ENCODE measurements around the gene URB2.
"Not testable (repeated sequence)": the region's sequence is repeated elsewhere in the genome, so short reads cannot be mapped to it uniquely, and the experiment has no call there.

URB2 gene

DNA sequence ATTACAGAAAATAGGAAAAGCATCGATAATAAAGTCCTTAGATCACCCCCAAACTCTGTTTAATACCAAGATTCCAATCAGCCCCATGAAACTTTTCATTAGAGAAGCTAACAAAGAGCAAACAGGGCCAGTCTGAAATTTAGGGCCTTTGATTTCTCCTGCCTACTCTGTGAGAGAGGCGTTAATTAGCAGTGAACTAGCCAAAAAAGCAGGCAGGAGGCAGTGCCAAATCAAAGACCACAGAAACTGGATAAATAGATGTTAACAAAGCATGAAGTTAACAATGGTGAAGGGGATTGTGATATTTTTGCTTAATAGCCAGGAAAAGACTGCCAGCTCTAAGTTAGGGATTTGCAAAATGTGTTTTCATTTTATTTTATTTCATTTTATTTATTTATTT, 11.3 kb upstream of the URB2 start:
- TF ChIP-seq ZNF384 (IDR thresholded peaks at IDR 0.05): no peak
- TF ChIP-seq L3MBTL2 (conservative IDR thresholded peaks at IDR 0.05): no peak
- TF ChIP-seq TARDBP (IDR thresholded peaks at IDR 0.05): no peak
- no peak for TF ChIP-seq BHLHE40 (IDR thresholded peaks at IDR 0.05; ENCODE audit: borderline replicate concordance)
- no peak for TF ChIP-seq FOXM1 (IDR thresholded peaks at IDR 0.05; ENCODE audit: borderline replicate concordance)
- no peak for TF ChIP-seq NFRKB (IDR thresholded peaks at IDR 0.05)
- TF ChIP-seq CTBP1 (IDR thresholded peaks at IDR 0.05; ENCODE audit: borderline replicate concordance): no peak
- no peak for TF ChIP-seq SP1 (IDR thresholded peaks at IDR 0.05)
- TF ChIP-seq HDGF (IDR thresholded peaks at IDR 0.05; ENCODE audit: borderline replicate concordance): no peak
- TF ChIP-seq PKNOX1 (IDR thresholded peaks at IDR 0.05): no peak
- TF ChIP-seq ELF4 (IDR thresholded peaks at IDR 0.05): no peak
- TF ChIP-seq ARNT (IDR thresholded peaks at IDR 0.05): no peak
- TF ChIP-seq LEF1 (IDR thresholded peaks at IDR 0.05; ENCODE audit: borderline replicate concordance): no peak
- TF ChIP-seq SUZ12 (IDR thresholded peaks at IDR 0.05): no peak
- no peak for TF ChIP-seq FOXA1 (IDR thresholded peaks at IDR 0.05)
- CTCF ChIA-PET: no interaction called here
- POLR2A ChIA-PET: interaction anchor here (1.1 kb wide), 1 partner anchor 63 kb away, joined by 3 read pairs; no protein-coding TSS in a partner anchor
- DNase-seq (ENCODE audit: extremely low spot score): no peak

DNA sequence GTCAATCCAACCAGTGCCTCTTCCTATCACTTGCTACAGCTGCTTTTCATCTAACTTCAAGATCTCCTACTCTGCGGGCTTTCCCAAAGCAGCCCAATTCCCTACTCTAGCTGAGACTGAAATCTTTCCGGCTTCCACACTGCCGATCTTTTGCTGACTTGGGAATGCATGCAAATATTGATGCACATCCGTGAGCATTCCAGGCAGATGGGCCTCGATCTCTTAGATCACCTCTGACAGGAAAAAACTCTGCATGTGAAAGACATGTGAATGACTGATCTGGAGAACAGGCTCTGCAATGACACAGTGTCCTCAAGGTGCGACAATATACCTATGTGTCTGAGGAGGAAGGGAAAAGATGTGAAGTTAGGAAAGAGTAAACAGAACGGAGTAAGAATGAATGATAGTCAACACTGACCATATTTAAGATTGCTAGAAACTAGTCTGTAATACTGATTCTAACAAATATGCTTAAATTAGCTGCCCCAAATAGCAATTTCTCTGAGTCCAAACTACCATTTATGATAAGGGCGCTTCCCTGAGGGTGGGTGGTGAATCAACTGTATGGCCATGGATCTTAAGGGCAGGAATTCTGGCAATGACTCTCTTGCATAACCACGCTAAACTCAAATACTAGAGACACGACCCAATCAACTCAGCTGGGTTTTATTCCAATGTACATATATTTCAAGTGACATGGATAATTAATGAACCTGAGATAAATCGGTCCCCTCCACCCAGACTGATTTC, 8.5 kb upstream of the URB2 start:
- ChIA-PET POLR2A (no interaction called here), CTCF (no interaction called here)
- no peak for TF ChIP-seq NFRKB (IDR thresholded peaks at IDR 0.05)
- no peak for TF ChIP-seq L3MBTL2 (conservative IDR thresholded peaks at IDR 0.05)
- TF ChIP-seq ZNF384 (IDR thresholded peaks at IDR 0.05): no peak
- no peak for TF ChIP-seq SUZ12 (IDR thresholded peaks at IDR 0.05)
- no peak for TF ChIP-seq CTBP1 (IDR thresholded peaks at IDR 0.05; ENCODE audit: borderline replicate concordance)
- no peak for TF ChIP-seq HDGF (IDR thresholded peaks at IDR 0.05; ENCODE audit: borderline replicate concordance)
- TF ChIP-seq ELF4 (IDR thresholded peaks at IDR 0.05): no peak
- no peak for TF ChIP-seq LEF1 (IDR thresholded peaks at IDR 0.05; ENCODE audit: borderline replicate concordance)
- no peak for TF ChIP-seq FOXM1 (IDR thresholded peaks at IDR 0.05; ENCODE audit: borderline replicate concordance)
- no peak for TF ChIP-seq FOXA1 (IDR thresholded peaks at IDR 0.05)
- TF ChIP-seq PKNOX1 (IDR thresholded peaks at IDR 0.05): no peak
- TF ChIP-seq TARDBP (IDR thresholded peaks at IDR 0.05): no peak
- no peak for TF ChIP-seq ARNT (IDR thresholded peaks at IDR 0.05)
- no peak for DNase-seq (ENCODE audit: extremely low spot score)

- POLR2A ChIA-PET: no interaction called here
- CTCF ChIA-PET: interaction anchor here (0.9 kb wide), 1 partner anchor 685 kb away, joined by 3 read pairs; no protein-coding TSS in a partner anchor
- TF ChIP-seq LEF1 (IDR thresholded peaks at IDR 0.05; ENCODE audit: borderline replicate concordance) (no peak), NFRKB (IDR thresholded peaks at IDR 0.05) (no peak), FOXM1 (IDR thresholded peaks at IDR 0.05; ENCODE audit: borderline replicate concordance) (no peak), ARNT (IDR thresholded peaks at IDR 0.05) (no peak), HDGF (IDR thresholded peaks at IDR 0.05; ENCODE audit: borderline replicate concordance) (no peak), BHLHE40 (IDR thresholded peaks at IDR 0.05; ENCODE audit: borderline replicate concordance) (no peak)
- DNase-seq (ENCODE audit: extremely low spot score): no peak
Observed at GRCh38 chr1:229619002-229619401, 7.0 kb upstream of the URB2 start.

- ChIA-PET POLR2A (no interaction called here), CTCF (interaction anchor here (0.9 kb wide), 1 partner anchor 685 kb away, joined by 3 read pairs; no protein-coding TSS in a partner anchor)
- TF ChIP-seq SUZ12 (IDR thresholded peaks at IDR 0.05) (no peak), FOXA1 (IDR thresholded peaks at IDR 0.05) (no peak), BHLHE40 (IDR thresholded peaks at IDR 0.05; ENCODE audit: borderline replicate concordance) (no peak), TARDBP (IDR thresholded peaks at IDR 0.05) (no peak), CTBP1 (IDR thresholded peaks at IDR 0.05; ENCODE audit: borderline replicate concordance) (no peak)
- no peak for DNase-seq (ENCODE audit: extremely low spot score)
Observed at GRCh38 chr1:229619614-229620013, 6.4 kb upstream of the URB2 start.

GRCh38 chr1:229620876-229621275, 5.2 kb upstream of the URB2 start:
- DNase-seq (ENCODE audit: extremely low spot score): no peak
- CTCF ChIA-PET: no interaction called here
- TF ChIP-seq SUZ12 (IDR thresholded peaks at IDR 0.05): no peak
- TF ChIP-seq CTBP1 (IDR thresholded peaks at IDR 0.05; ENCODE audit: borderline replicate concordance): no peak
- TF ChIP-seq LEF1 (IDR thresholded peaks at IDR 0.05; ENCODE audit: borderline replicate concordance): no peak
- TF ChIP-seq TARDBP (IDR thresholded peaks at IDR 0.05): no peak
- no peak for TF ChIP-seq ELF4 (IDR thresholded peaks at IDR 0.05)
- TF ChIP-seq L3MBTL2 (conservative IDR thresholded peaks at IDR 0.05): no peak
- no peak for TF ChIP-seq HDGF (IDR thresholded peaks at IDR 0.05; ENCODE audit: borderline replicate concordance)
- TF ChIP-seq FOXM1 (IDR thresholded peaks at IDR 0.05; ENCODE audit: borderline replicate concordance): no peak
- no peak for TF ChIP-seq ZNF384 (IDR thresholded peaks at IDR 0.05)
- POLR2A ChIA-PET: interaction anchor here (2.4 kb wide), 1 partner anchor 62 kb away, joined by 11 read pairs; the partner anchor contains the start of gene ABCB10

- ChIA-PET CTCF (no interaction called here), POLR2A (interaction anchor here (0.7 to 2.4 kb wide), 2 partner anchors 63 to 113 kb away, joined by 3 to 11 read pairs; partner anchors contain the start of genes ABCB10 and NUP133)
- TF ChIP-seq BHLHE40 (IDR thresholded peaks at IDR 0.05; ENCODE audit: borderline replicate concordance) (no peak), ARNT (IDR thresholded peaks at IDR 0.05) (no peak), SUZ12 (IDR thresholded peaks at IDR 0.05) (no peak), LEF1 (IDR thresholded peaks at IDR 0.05; ENCODE audit: borderline replicate concordance) (no peak)
- no peak for DNase-seq (ENCODE audit: extremely low spot score)
Observed at GRCh38 chr1:229621663-229622062, 4.4 kb upstream of the URB2 start.

DNA sequence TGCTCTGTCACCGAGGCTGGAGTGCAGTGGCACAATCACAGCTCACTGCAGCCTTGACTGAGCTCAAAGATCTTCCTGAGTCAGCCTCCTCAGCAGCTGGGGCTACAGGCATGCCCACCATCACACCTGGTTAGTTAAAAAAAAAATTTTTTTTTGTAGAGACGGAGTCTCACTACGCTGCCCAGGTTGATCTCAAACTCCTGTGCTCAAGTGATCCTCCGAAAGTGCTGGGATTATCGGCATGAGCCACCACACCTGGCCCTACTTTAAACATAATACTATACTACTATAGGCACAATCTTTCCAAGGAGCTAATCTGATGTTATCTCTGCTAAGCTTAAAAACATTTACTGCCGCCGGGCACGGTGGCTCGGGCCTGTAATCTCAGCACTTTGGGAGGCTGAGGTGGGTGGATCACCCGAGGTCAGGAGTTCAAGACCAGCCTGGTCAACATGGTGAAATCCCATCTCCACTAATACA, 3.4 kb upstream of the URB2 start:
- POLR2A ChIA-PET: interaction anchor here (0.7 to 2.9 kb wide), 4 partner anchors 10 to 114 kb away, joined by 3 to 15 read pairs (median 8); partner anchors contain the start of genes ABCB10 and NUP133
- not testable (repeated sequence) for DNase-seq (ENCODE audit: extremely low spot score)
- CTCF ChIA-PET: interaction anchor here (1.3 to 1.5 kb wide), 2 partner anchors 57 to 64 kb away, joined by 3 to 4 read pairs; partner anchors contain the start of gene ABCB10

All from HEK293T (cell line).